ENCODE measurements around the gene GABARAPL1.
A peak's percentile ranks its signal among the peaks of the same experiment; 100 is the strongest.
"Not testable (repeated sequence)": the region's sequence is repeated elsewhere in the genome, so short reads cannot be mapped to it uniquely, and the experiment has no call there.

The GABARAPL1 gene

DNA sequence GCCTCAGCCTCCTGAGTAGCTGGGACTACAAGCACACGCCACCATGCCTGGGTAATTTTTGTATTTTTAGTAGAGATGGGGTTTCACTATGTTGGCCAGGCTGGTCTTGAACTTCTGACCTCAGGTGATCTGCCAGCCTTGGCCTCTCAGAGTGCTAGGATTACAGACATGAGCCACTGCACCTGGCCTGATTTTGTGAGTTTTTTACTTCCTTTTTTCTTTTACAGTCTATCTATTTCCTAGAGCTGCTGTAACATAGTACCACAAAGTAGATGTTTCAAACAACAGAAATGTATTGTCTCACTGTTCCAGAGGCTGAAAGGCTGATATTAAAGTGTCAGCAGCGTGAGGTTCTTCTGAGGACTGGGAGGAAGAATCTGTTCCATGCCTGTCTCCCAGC, 8.2 kb upstream of the GABARAPL1 start:
- DNase-seq, result not testable (repeated sequence)

DNA sequence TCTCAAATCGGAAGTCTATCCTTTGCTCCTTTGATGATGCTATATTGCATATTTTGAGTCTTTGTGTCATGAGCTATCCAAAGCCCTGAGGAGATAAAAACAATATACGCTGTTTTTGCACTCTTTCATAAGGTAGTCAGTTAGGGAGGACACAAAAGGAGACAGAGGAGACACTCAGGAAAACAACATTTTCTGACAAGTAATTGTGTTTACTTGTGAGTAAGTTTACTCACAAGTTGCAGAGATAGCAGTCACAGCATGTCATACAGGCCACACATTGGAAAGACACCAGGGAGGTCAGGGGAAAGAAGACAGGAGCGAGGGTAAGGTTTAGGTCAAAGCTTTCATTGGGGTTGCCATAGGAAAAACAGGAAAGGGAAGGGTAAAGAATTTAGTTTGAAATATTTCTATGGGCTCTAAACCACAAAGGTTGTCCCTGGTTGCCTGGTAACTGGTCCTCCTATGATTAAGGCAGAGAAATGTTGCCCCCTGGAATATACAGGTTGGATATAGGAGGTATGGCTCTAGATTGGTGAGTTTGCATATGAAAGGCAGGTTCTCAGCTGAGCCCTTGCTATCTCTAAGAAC, 7.4 kb upstream of the GABARAPL1 start:
- no peak for DNase-seq

- no peak for DNase-seq
Measured at GRCh38 chr12:10207136-10207535, 5.5 kb upstream of the GABARAPL1 start.

DNA sequence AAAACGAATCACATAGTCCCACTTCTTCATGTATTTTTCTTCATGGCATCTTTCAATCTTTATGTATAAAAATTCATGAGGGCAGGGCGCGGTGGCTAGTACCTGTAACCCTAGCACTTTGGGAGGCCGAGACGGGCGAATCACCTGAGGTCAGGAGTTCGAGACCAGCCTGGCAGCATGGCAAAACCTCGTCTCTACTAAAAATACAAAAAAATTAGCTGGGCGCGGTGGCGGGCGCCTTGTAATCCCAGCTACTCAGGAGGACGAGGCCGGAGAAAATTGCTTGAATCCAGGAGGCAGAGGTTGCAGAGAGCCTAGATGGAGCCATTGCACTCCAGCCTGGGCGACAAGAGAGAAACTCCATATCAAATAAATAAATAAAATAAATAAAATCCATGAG, 2.5 kb upstream of the GABARAPL1 start:
- DNase-seq, result no peak

DNA sequence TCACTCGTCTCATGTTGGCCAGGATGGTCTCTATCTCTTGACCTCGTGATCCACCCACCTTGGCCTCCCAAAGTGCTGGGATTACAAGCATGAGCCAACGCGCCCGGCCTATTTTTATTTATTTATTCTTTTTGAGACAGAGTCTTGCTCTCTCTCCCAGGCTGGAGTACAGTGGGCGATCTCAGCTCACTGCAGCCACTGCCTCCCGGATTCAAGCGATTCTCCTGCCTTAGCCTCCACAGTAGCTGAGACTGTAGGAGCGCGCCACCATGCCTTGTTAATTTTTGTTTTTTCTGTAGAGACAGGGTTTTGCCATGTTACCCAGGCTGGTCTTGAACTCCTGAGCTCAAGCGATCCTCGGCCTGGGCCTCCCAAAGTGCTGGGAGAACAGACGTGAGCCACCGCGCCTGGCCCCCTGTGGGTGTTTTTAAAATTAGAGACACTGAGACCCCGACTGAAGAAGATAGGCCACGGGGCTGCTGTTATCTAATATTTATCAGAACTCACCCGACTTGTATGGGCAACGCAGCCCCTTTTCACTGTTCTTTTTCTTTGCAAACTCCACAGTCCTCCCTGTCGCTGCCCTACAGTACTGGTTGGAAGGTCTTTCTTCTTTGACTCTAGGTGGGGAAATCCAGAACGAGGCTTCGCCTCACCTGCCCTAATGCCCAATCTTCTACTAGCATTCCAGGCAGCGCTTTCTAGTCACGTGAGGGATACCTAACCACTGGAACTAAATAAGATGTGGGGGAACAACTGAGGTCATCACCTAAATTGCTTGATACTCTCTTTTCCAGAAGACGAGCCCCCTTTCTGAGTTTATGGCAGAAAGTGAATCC, 1.4 kb upstream of the GABARAPL1 start:
- DNase-seq, result no peak

- DNase-seq, result peak; percentile 89 to 93
Measured at GRCh38 chr12:10211940-10212738, 538 bp upstream of the GABARAPL1 start.

GRCh38 chr12:10213168-10214135, 775 bp downstream of the GABARAPL1 start:
- DNase-seq, result peak; percentile 87 to 90

GRCh38 chr12:10214136-10214894, 1.6 kb downstream of the GABARAPL1 start:
- no peak for DNase-seq

DNA sequence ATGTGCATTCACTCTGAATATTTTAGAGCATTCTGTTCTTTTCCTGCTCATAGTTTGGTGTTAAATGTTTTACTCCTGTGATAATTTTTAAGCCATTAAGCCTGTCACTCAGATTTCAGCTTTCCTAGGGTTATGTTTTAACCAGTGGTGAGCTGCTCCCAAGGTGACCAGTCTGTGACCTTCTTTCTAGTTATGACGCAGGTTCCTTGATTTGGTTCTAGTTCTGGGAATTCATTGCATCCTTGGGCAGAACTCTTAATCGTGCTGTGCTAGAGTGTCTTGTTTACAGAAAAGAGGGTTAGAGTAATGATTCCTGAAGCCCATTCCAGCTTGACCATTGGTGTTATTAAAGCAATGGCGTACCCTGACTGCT, 2.2 kb downstream of the GABARAPL1 start:
- DNase-seq, result no peak

DNA sequence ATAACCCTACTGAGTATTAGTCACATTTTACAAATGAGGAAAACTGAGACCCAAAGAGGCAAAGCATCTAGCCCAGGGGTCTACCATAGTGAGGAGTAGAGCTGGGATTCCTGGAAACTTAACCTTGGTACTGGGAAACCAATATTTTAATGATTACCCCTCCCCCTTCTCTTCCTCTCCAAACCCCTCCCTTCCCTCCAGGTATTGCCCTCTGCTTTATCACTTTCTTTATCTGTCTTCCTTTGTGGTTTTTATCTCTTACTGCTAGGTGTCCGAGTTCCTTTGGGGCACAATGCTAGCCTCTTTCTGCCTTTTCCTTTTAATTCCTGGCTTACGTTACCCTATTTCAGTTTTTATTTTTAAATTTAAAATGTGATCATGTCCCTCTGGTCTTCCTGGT, 2.8 kb downstream of the GABARAPL1 start:
- DNase-seq, result peak in 1 of 2 donors; percentile 50

GRCh38 chr12:10215946-10216345, 3.3 kb downstream of the GABARAPL1 start:
- peak; percentile 22 to 46 for DNase-seq

GRCh38 chr12:10218021-10218420, 5.3 kb downstream of the GABARAPL1 start:
- no peak for DNase-seq

DNA sequence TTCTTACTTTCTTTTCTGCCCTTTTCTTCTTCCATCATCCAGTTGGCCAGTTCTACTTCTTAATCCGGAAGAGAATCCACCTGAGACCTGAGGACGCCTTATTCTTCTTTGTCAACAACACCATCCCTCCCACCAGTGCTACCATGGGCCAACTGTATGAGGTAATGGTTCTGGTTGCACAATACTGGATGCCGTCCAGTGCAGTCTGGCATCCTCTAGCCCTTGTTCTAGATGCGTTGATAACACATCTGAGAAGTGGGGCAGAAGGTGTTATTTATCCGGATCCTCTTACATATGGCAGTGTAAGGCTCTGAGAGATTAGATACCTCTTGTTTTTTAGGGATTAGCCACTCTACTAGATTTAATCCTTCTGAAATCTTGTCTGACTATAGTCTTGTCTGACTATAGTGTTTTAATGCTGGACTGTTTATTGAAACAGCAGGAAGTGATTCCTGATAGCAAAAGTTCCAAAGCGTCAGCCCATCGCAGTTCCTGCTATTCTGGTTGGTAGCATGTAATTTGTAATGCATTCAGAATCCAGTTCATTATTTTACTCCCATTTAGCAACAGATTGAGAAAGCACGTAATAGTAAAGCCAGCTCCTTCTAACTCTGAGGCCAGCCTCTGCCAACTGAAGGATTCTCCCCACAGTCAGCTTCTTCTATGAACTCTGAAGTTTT, 7.9 kb downstream of the GABARAPL1 start:
- no peak for DNase-seq

- DNase-seq, result no peak
Measured at GRCh38 chr12:10221846-10222245, 9.2 kb downstream of the GABARAPL1 start.

DNA sequence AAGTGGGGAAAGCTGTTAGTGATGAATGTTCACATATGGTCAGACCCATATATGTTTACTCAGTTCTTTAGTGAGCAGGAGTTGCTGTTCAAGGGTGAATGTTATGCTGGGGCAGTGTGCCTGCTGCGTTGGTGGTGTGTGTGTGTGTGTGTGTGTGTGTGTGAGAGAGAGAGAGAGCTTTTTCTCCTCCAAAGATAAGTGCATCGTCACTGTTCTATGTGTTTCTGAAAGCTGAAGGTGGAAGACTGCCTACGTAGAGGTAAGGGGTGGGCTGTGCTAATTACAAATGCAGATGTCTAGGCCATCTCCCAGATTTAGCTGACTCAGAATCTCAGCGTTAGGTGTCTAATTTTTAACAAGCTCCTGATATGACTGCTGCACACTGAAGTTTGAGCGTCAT, 10.5 kb downstream of the GABARAPL1 start:
- no peak for DNase-seq

DNA sequence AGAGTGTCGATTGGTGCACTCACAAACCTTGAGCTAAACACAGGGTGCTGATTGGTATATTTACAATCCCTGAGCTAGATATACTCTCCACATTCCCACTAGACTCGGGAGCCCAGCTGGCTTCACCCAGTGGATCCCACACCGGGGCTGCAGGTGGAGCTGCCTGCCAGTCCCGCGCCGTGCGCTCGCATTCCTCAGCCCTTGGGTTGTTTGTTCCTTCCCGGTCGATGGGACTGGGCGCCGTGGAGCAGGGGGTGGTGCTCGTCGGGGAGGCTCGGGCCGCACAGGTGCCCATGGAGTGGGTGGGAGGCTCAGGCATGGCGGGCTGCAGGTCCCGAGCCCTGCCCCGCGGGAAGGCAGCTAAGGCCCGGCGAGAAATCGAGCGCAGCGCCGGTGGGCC, 12.7 kb downstream of the GABARAPL1 start:
- DNase-seq, result not testable (repeated sequence)

DNA sequence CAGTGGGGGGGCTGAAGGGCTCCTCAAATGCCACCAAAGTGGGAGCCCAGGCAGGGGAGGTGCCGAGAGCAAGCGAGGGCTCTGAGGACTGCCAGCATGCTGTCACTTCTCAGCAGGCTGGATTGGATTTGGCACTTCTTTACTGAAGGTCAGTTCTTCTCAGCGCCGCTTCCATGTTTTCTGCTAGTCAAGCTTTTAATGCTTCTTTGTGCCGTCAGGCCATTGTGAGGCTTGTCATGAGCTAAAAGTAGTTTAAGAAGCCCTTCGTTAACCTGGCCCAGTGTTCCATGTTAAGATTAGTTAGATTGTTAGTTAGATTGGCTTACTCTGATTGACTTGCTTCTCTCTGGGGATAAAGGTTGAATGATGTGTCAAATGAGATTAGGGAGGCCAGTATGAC, 13.4 kb downstream of the GABARAPL1 start:
- no peak for DNase-seq

- no peak for DNase-seq
Measured at GRCh38 chr12:10226731-10227130, 14.1 kb downstream of the GABARAPL1 start.

DNA sequence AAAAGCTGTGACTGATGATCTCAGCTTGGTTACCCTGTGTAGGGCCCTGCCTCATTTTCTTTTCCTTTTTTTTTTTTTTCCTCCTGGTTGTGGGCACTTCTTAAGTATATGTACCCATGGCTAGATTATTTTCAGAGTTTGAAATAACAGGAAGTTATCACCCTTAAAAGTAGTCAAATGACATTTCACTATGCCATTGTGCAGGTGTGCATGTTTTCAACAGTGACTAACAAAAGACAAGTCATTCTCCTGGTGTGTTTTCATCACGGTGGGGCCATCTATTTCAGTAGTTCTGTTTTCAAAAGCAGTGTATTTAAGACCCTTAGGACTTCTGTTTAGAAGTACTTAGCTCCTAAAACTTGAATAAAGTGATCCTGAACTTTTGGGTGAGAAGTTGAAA, 15.0 kb downstream of the GABARAPL1 start:
- DNase-seq, result no peak

GRCh38 chr12:10234562-10234961, 21.9 kb downstream of the GABARAPL1 start:
- no peak for DNase-seq

All from CD4-positive, alpha-beta T cell treated with Interleukin-4 for 1 hour (primary cell).